ENCODE data around the gene CYGB. TPM values are rescaled to one million over a fixed set of nuclear protein-coding genes. Genes with fewer than 3 reads are reported as not detected.

The CYGB gene
- total and polyA plus RNA-seq, 2 of the 13 experiments (the other 11 are each of a cell fraction or from before 2014, with no cell fraction given): 18.9 to 27.1 TPM

DNA sequence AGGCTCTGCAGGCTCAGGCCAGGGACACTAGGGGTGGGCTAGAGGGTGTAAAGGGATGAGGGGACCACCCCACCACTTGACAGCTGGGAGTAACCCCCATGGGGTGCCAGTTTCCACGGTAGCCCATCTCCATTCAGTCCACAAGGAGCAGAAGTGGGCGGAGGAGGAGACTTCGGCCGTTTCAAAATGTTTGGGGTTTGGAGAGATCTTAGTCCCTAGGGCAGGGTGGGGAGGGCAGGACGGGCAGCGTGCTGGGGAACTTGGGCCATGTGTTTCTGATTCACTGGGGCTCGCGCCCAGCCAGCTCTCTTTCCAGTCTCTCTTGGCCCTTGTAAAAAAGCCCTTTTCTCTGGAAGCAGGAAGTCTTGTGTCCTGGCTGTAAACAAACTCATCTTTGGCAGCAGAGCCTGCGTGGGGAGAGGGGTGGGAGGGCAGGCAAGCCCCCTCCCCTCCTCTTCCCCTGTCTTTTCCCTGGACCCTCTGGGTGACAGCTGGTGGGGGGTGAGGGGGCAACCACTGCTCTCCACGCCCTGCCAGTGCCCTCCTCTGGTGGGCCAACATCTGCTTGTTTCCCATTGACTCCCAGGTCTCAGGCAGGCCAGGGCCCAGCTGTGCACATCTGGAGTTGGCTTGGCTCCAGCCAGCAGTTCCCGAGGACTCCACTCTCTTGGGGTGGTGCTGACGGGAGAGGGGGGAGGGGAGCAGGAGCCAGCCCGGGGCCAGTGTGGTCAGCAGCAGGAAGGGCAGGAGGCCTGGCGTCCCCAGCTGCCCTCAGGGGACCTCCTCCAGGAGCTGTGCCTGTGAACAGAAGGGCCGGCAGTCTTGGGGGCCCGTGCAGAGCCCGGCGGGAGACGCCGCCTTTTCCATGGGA, 8.1 kb downstream of the CYGB start (continued):
- TF ChIP-seq, protein P1, sequence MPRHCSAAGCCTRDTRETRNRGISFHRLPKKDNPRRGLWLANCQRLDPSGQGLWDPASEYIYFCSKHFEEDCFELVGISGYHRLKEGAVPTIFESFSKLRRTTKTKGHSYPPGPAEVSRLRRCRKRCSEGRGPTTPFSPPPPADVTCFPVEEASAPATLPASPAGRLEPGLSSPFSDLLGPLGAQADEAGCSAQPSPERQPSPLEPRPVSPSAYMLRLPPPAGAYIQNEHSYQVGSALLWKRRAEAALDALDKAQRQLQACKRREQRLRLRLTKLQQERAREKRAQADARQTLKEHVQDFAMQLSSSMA (CRISPR knock-in tag; IDR thresholded peaks at IDR 0.05): no peak
- TF ChIP-seq, protein P2, sequence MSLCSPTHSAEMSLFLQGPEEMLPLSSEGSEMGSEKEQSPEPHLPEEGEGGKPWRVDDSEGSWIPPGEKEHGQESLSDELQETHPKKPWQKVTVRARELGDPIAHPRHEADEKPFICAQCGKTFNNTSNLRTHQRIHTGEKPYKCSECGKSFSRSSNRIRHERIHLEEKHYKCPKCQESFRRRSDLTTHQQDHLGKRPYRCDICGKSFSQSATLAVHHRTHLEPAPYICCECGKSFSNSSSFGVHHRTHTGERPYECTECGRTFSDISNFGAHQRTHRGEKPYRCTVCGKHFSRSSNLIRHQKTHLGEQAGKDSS (CRISPR knock-in tag; IDR thresholded peaks at IDR 0.05; ENCODE audit: borderline replicate concordance, low read depth): 0 out of 2 replicates have a peak, but pooled peaks have one; percentile 26
- no peak for TF ChIP-seq ZNF816 (CRISPR knock-in tag; IDR thresholded peaks at IDR 0.05; ENCODE audit: borderline replicate concordance)
- TF ChIP-seq ZNF383 (CRISPR knock-in tag; IDR thresholded peaks at IDR 0.05; ENCODE audit: borderline replicate concordance): no peak
- no peak for TF ChIP-seq HOXD1 (CRISPR knock-in tag; IDR thresholded peaks at IDR 0.05)
- no peak for TF ChIP-seq PHF5A (CRISPR knock-in tag; IDR thresholded peaks at IDR 0.05; ENCODE audit: low read depth, unreplicated experiment)
- peak; percentile 36 for TF ChIP-seq ZNF781 (CRISPR knock-in tag; IDR thresholded peaks at IDR 0.05; ENCODE audit: borderline replicate concordance, not compliant biosample characterization)
- TF ChIP-seq BRCA1 (CRISPR knock-in tag; IDR thresholded peaks at IDR 0.05): no peak
- no peak for TF ChIP-seq RFXANK (CRISPR knock-in tag; IDR thresholded peaks at IDR 0.05)
- TF ChIP-seq, protein P3, sequence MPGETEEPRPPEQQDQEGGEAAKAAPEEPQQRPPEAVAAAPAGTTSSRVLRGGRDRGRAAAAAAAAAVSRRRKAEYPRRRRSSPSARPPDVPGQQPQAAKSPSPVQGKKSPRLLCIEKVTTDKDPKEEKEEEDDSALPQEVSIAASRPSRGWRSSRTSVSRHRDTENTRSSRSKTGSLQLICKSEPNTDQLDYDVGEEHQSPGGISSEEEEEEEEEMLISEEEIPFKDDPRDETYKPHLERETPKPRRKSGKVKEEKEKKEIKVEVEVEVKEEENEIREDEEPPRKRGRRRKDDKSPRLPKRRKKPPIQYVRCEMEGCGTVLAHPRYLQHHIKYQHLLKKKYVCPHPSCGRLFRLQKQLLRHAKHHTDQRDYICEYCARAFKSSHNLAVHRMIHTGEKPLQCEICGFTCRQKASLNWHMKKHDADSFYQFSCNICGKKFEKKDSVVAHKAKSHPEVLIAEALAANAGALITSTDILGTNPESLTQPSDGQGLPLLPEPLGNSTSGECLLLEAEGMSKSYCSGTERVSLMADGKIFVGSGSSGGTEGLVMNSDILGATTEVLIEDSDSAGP (CRISPR knock-in tag; IDR thresholded peaks at IDR 0.05; ENCODE audit: borderline replicate concordance): 0 out of 2 replicates have a peak, but pooled peaks have one; percentile 22
- TF ChIP-seq MED1 (CRISPR knock-in tag; IDR thresholded peaks at IDR 0.05): peak; percentile 12; the same call in 1 of the 2 replicates
- TF ChIP-seq AGO1 (IDR thresholded peaks at IDR 0.05; ENCODE audit: low read depth, low read length, poor library complexity, severe bottlenecking): peak; percentile 28
- TF ChIP-seq RXRA (CRISPR knock-in tag; IDR thresholded peaks at IDR 0.05): peak; percentile 81; the same call in 1 of the 2 replicates
- TF ChIP-seq SP2 (CRISPR knock-in tag; IDR thresholded peaks at IDR 0.05): 0 out of 2 replicates have a peak, but pooled peaks have one; percentile 35
- peak; percentile 38; the same call in 1 of the 2 replicates for TF ChIP-seq CHD2 (IDR thresholded peaks at IDR 0.05; ENCODE audit: low read depth, low read length)
- TF ChIP-seq SCMH1 (CRISPR knock-in tag; IDR thresholded peaks at IDR 0.05; ENCODE audit: borderline replicate concordance): no peak
- 0 out of 2 replicates have a peak, but pooled peaks have one; percentile 5 for TF ChIP-seq THAP11 (CRISPR knock-in tag; IDR thresholded peaks at IDR 0.05)
- TF ChIP-seq, protein P4, sequence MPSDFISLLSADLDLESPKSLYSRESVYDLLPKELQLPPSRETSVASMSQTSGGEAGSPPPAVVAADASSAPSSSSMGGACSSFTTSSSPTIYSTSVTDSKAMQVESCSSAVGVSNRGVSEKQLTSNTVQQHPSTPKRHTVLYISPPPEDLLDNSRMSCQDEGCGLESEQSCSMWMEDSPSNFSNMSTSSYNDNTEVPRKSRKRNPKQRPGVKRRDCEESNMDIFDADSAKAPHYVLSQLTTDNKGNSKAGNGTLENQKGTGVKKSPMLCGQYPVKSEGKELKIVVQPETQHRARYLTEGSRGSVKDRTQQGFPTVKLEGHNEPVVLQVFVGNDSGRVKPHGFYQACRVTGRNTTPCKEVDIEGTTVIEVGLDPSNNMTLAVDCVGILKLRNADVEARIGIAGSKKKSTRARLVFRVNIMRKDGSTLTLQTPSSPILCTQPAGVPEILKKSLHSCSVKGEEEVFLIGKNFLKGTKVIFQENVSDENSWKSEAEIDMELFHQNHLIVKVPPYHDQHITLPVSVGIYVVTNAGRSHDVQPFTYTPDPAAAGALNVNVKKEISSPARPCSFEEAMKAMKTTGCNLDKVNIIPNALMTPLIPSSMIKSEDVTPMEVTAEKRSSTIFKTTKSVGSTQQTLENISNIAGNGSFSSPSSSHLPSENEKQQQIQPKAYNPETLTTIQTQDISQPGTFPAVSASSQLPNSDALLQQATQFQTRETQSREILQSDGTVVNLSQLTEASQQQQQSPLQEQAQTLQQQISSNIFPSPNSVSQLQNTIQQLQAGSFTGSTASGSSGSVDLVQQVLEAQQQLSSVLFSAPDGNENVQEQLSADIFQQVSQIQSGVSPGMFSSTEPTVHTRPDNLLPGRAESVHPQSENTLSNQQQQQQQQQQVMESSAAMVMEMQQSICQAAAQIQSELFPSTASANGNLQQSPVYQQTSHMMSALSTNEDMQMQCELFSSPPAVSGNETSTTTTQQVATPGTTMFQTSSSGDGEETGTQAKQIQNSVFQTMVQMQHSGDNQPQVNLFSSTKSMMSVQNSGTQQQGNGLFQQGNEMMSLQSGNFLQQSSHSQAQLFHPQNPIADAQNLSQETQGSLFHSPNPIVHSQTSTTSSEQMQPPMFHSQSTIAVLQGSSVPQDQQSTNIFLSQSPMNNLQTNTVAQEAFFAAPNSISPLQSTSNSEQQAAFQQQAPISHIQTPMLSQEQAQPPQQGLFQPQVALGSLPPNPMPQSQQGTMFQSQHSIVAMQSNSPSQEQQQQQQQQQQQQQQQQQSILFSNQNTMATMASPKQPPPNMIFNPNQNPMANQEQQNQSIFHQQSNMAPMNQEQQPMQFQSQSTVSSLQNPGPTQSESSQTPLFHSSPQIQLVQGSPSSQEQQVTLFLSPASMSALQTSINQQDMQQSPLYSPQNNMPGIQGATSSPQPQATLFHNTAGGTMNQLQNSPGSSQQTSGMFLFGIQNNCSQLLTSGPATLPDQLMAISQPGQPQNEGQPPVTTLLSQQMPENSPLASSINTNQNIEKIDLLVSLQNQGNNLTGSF (CRISPR knock-in tag; IDR thresholded peaks at IDR 0.05): no peak
